ENCODE results near the gene KDM2A. TPM values are rescaled to one million over a fixed set of nuclear protein-coding genes. Genes with fewer than 3 reads are reported as not detected.
"Not testable (repeated sequence)": the region's sequence is repeated elsewhere in the genome, so short reads cannot be mapped to it uniquely, and the experiment has no call there.

Gene KDM2A
- polyA plus RNA-seq, 3 donors: 14.9 to 36.4 (median 34.0) TPM

DNA sequence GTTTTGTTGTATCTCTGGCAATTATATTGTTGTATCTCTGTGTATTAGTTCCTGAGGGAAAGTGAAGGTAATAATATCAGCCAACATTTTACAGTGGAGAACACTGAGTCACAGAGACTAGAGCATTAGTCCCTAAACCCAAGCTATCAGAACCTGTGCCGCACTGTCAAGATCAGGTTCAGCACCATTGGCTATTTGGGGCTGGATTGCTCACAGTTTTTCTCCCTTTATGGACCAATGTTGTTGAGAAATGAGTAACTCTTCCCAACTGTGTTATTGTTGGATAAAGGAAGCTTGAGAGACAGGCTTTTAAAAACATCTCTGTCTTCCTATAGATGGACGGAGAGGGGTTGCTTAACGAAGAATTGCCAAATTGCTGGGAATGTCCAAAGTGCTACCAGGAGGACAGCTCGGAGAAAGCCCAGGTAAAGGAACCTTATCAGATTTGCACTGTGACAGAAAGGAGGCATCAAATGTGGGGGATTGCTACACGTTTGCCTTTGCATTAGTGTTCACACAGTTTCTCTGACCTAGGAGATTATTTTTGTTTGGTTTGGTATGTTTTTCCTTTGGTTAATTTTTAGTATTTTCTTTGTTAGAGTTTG lies 129.0 kb downstream of the KDM2A start:
- 76 to 84% (median 82%) methylated on average over 5 of the region's 5 CpGs for WGBS, 3 donors
- no peak overlapping the region for H3K27ac ChIP-seq (ENCODE audit: low read depth, low read length)

DNA sequence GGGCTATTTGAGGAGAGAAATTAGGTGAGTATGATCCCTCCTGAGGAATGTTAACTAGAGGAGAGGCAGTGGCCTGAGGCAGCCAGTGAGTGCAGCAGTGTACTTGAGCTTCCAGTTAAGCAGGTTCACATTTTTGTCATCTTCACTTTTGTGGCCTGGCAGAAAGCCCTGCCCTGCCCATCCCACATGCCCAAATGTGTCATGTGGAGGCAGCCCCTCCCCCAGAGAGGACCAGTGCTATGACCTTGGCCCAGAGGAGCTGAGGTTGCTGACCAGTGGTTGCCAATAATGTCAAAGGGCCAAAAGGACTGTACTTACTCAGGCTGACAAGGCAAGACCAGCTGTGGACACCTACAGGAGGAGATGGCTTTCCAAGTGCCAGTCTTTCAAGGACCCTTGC lies 129.6 kb downstream of the KDM2A start:
- H3K27ac ChIP-seq (ENCODE audit: low read depth, low read length): no peak overlapping the region

DNA sequence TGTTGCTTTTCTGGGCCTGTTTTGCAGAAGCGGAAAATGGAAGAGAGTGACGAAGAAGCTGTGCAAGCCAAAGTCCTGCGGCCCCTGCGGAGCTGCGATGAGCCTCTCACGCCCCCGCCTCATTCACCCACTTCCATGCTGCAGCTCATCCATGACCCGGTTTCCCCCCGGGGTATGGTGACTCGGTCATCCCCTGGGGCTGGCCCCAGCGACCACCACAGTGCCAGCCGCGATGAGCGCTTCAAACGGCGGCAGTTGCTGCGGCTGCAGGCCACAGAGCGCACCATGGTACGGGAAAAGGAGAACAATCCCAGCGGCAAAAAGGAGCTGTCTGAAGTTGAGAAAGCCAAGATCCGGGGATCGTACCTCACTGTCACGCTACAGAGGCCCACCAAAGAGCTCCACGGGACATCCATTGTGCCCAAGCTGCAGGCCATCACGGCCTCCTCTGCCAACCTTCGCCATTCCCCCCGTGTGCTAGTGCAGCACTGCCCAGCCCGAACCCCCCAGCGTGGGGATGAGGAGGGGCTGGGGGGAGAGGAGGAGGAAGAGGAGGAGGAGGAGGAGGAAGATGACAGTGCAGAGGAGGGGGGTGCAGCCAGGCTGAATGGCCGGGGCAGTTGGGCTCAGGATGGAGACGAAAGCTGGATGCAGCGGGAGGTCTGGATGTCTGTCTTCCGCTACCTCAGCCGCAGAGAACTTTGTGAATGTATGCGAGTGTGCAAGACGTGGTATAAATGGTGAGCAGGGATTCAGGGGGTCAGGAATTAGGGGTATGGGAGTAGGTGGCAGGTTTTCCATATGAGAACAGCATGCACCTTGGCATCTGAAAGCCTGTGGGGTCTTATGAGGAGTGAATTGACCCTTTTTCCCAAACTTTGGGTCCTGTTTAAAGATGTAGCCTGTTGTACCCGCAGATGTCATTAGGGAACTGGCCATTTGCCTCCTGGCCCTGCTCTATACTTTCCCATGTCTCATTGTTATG lies 131.3 kb downstream of the KDM2A start:
- WGBS, 3 donors: 92 to 96% (median 94%) methylated on average over 37 of the region's 37 CpGs
- H3K27ac ChIP-seq (ENCODE audit: low read depth, low read length): no peak overlapping the region

DNA sequence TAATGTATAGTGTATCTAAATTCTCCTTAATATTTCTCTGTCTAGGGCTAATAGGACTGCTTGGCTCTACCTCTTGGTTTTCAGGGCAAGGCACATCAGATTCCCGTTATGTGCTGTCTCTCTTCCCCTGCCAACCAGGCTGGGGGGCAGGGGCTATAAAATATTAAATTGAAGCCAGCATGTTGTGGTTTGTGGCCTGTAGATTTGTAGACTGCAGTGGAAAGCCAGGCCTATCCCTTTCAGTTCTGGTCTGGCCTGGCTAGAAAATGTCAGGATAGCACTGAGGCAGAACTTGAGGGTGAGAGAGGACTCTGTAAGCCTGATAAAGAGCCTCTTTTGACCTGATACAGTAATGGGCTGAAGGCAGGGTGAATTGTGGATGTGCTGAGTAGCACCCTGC lies 132.8 kb downstream of the KDM2A start:
- no peak overlapping the region for H3K27ac ChIP-seq (ENCODE audit: low read depth, low read length)
- 73 to 95% (median 74%) methylated on average over 1 of the region's 1 CpG for WGBS, 3 donors

DNA sequence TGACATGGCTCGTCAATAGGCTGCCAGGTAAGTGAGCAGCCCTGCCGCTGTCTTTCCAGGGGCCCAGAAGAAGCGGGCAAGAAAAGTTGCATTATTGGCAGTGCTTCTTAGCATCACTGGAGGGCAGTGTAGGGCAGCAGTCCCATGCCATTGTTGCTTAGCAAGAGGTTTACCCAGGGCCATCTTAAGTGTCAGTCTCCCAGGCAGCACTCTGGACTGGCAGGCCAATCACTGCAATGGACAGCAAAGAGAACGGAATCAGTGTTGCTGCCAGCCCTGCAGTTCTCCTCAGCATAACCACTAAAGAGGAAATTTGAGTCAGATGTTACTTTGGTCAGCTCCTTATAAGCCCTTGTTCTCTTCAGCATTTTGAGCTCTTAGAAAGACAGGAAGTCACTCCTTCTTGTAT lies 133.8 kb downstream of the KDM2A start:
- no peak overlapping the region for H3K27ac ChIP-seq (ENCODE audit: low read depth, low read length)
- 73 to 90% (median 83%) methylated on average over 4 of the region's 4 CpGs for WGBS, 3 donors

DNA sequence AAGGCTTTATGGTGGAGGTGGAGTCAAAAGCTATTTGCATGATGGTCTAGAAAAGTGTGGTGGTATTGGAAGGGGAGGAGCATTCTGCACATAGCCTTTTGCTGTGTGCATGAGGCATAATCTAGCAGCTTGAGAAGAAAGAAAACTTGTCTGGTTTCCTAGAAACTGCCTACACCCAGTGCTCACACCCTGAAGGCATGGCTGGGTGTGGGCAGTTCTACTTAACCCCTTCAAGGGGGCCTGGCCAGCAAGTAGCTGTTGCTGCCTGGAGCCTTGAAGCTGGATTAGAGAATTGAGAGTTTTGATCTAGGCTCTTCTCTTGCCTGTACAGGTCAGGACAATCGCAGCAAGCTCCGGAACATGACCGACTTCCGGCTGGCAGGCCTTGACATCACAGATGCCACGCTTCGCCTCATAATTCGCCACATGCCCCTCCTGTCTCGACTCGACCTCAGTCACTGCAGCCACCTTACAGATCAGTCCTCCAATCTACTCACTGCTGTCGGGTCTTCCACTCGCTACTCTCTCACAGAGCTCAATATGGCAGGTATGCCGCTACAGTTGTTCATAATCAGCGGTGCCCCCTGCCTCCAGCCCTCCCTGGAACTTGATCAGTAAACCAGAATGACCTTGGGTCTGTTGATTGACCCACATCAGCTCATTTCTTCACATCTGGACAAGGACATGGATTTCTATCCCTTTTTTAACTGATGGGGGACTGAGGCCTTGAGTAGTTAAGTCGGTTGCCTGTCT lies 135.0 kb downstream of the KDM2A start:
- WGBS, 3 donors: 82 to 94% (median 89%) methylated on average over 14 of the region's 14 CpGs
- no peak overlapping the region for H3K27ac ChIP-seq (ENCODE audit: low read depth, low read length)

DNA sequence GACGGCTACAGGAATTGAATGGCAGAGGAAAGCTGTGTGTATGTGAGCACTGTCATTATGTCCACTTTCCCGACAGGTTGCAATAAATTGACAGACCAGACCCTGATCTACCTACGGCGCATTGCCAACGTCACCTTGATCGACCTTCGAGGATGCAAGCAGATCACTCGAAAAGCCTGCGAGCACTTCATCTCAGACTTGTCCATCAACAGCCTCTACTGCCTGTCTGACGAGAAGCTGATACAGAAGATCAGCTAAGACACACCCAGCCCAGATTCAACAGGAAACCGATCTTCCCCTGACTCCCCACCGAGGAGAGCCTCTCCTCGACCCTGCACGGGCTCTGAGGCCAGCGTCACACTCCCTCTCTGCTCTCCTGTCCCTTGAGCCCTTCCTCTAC lies 135.7 kb downstream of the KDM2A start:
- no peak overlapping the region for H3K27ac ChIP-seq (ENCODE audit: low read depth, low read length)
- 81 to 89% (median 87%) methylated on average over 15 of the region's 15 CpGs for WGBS, 3 donors

DNA sequence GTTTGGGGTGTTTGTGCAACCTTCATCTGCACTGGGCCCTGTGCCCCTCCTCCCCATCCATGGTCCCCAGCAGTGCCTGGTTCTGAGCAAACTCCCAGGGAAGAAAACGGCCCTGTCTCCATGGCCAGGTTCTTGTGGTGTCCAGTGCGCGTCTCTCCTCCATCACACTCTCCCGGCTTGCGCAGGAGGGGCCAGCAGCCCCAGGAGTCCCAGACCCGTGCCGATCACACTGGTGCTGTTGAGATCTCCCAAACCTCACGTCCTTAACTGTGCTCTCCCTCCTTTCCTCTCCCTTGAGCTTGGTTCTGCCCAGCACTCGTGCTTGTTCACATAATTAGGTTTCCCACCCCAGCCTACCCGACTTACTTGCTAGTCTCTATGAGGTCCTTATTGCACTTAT lies 136.3 kb downstream of the KDM2A start:
- no peak overlapping the region for H3K27ac ChIP-seq (ENCODE audit: low read depth, low read length)
- 86 to 90% (median 87%) methylated on average over 10 of the region's 10 CpGs for WGBS, 3 donors

DNA sequence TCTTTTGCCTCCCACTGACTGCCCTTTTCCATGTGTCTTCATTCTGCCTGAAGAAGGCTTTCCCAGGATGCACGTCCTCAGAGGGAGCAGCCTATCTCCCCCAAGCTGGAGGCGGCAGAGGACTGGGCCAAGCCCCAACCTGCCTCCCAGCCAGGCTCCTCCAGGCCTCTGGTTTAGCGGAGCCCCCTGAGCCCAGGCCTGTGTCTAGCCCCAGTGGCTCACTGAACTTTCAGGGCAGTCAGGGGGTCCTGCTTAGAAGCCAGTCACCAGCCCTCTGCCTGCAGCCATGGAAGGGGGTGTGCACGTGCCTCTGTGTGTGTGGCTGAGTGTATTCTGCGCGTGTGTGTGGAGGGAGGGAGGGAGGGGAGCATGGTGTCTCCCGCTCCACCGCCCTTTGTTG lies 136.8 kb downstream of the KDM2A start:
- H3K27ac ChIP-seq (ENCODE audit: low read depth, low read length): no peak overlapping the region
- WGBS, 3 donors: 85 to 90% (median 86%) methylated on average over 8 of the region's 8 CpGs

DNA sequence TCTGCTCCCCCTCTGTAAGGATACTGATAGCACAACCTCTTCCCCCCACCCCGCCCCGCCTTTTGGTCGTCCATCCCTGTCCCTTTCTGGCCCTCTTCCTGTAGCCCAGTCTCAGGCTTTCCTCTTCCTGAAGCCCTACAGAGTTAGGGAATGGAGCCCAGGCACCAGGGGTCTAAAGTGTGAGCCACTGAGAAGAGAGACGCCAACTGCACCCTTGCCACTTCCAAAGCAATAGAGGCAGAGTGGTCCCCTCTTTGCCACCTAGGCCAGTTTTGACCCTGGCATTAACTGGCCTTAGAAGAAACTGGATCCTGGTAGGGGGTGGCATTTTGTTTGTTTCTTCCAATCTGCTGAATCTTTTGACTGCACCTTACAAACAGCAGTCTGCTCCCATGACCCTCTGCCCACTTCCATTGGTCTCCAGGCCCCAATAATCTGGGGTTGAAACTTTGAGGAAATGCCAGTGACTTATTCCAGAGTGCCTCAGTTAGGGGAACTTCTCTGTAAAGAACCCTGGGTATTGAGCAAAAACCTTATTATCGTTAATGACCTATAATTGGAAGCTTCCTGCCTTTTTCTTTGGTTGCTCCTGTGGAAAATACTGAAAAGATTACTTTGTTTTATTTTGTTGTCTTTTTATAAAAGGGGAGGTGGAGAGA lies 137.5 kb downstream of the KDM2A start:
- H3K27ac ChIP-seq (ENCODE audit: low read depth, low read length): no peak overlapping the region
- 67 to 83% (median 69%) methylated on average over 5 of the region's 5 CpGs for WGBS, 3 donors

DNA sequence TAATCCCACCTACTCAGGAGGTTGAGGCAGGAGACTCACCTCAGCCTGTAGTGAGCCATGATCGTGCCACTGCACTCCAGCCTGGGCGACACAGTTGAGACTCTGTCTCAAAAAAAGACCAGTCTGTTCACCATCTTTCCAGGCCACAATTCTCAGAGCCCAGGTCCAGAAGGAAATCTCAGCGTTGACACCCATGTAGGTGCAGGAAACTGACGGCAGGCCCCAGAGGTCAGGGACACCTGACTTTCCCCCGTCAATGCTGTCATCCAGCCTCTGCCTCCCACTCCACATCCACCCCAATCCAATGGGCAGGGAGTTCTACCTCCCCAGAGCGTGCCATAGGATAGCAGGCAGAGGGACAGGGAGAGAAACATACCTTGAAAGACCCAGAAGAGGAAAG lies 141.3 kb downstream of the KDM2A start:
- H3K27ac ChIP-seq (ENCODE audit: low read depth, low read length): no peak overlapping the region
- WGBS, 3 donors: 85 to 89% (median 86%) methylated on average over 6 of the region's 6 CpGs

DNA sequence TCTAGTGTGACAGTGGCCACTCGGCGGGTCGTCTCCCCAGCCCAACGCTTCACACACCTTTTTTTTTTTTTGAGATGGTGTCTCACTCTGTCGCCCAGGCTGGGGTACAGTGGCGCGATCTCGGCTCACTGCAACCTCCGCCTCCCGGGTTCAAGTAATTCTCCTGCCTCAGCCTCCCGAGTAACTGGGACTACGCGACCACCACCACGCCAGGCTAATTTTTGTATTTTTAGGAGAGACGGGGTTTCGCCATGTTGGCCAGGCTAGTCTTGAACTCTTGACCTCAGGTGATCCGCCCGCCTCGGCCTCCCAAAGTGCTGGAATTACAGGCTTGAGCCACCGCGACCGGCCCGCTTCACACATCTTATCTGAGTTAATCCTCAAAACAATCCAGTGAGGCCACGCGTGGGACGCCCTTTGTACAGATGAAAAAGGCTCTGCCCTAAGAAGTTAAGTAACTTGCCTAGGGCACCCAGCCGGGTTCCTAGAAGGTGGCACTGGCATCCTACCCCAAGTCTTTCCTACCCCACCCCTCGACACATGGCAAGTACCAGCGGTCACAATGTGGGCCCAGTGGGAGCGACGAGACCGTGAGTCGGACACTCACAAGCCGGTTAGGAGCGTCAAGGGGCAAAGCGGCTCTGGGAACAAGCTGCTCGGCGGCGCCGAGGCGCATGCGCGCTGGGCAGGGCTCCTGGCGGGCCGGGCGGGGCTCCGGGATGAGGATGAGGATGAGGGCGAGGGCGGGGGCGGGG lies 142.0 kb downstream of the KDM2A start:
- not testable (repeated sequence) for H3K27ac ChIP-seq (ENCODE audit: low read depth, low read length)
- WGBS, 3 donors: 30 to 34% (median 32%) methylated on average over 43 to 50 of the region's 50 CpGs

DNA sequence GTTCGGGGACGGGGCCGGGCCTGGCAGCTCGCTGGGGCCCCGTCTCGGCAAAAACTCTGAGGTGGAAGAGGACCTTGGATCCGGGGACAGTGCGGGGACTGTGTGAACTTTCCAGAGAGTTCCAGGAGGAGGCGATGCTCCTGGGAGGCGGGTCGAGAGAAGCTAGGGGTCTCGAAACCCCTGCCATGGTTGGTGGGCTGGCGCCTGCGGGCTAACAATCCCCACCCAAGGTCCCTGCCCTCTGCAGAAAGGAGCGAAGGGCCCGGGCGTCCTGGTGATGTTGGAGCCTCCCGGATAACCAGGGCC lies 142.5 kb downstream of the KDM2A start:
- no peak overlapping the region for H3K27ac ChIP-seq (ENCODE audit: low read depth, low read length)
- 16 to 24% (median 20%) methylated on average over 12 to 18 of the region's 18 CpGs for WGBS, 3 donors

DNA sequence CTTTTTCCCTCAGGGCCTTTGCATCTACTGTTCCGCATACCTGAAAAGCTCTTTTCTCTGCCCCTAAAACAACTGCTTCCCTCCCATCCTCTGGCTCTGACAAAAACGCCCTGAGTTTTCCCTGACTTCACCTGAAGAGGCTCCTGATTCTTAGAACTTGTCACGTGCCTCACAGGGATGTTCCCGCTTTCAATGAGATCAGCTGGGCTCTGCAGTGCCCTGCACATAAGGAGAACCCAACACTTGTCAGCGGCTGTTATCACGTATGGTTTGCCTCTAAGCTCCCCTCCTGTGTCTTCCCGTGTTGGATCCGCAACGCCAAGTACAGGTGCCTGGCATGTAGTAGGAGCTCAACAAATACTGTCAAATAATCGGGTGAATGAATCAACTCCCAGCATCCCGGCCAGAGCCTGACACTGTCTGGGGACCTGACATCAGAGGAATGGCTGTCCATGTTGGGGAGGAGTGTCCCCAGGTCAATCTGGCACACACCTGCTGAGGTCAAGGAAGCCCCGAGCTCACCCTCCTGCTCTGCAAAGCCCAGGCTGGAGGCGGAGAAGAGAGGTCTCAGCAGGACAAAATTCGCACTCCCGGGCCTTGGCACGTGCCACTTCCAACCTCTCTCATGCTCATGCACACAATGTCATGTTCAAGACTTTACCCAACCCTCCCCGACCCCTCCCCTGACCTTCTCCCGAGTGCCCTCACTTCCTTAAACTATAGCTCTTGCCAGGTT lies 143.1 kb downstream of the KDM2A start:
- 49 to 53% (median 50%) methylated on average over 18 of the region's 18 CpGs for WGBS, 3 donors
- H3K27ac ChIP-seq (ENCODE audit: low read depth, low read length): no peak overlapping the region

DNA sequence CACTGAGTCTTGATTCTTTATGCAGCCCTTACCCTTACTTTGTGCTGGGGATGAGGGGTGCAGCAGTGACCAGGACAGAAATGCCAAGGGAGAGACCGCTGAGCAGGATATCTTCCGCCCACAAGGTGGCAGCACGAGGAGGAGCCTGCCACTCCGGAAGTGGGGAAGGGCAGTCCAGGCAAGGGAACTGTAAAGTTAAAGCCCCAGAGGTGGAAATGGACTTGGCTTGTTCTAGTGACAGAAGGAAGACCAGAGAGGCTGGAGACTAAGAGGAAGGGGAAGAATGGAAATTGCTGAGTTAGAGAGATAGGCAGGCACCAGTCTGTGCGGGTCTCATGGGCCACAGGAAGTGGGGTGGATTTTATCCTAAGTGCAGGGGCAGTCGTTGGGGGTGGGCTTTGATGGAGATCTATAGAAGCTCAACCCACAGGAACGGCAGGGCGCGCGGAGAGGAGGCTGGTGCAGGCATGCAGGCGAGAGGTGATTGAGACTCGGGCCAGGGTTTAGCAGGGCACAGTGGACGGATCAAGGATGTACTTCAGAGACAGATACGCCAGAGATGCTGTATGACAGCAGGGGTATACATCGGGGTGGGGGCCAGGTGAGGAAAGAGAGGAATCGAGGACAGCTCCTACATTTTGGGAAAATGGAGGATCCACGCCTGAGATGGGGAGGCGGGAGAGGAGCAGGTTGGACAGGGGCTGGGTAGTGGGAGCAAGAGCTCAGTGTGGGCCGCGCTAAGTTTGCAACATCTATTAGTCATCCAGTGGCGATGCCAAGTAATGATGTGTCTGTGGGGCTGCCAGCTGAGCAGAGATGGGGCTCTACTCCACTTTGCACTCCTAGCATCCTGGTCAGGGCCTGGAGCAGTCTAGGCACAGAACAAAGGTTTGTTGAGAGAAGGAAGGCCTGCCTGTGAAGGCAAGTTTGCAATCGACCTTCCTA lies 143.9 kb downstream of the KDM2A start:
- H3K27ac ChIP-seq (ENCODE audit: low read depth, low read length): no peak overlapping the region
- 38 to 47% (median 39%) methylated on average over 22 of the region's 22 CpGs for WGBS, 3 donors

DNA sequence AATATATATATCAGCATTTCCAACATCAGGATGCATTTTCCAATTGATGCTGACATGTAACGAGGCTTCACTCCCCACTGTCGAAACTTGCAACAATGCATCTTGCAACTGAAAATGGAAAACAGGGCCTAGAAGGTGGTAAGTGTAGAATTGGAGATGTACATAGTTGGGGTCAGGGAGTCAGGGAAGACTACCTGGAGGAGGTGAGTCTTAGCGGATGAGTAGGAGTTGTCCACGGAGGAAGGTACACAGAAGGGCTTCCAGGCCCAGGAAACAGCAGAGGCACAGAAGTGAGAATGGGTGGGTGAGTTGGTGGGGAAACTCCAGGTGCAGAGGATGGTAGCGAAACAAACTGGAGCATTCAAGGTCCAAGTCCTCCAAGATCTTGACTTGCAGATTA lies 145.2 kb downstream of the KDM2A start:
- no peak overlapping the region for H3K27ac ChIP-seq (ENCODE audit: low read depth, low read length)
- 94 to 96% (median 95%) methylated on average over 5 of the region's 5 CpGs for WGBS, 3 donors

All from adipose tissue (tissue), 3 donors.